Suprapubic skin (tissue), 4 donors: Measurements from ENCODE around the gene CDH13.

ENCODE experiments used
- CTCF ChIP-seq, 2 donors: fragments of 200-600 bp in 1 of 2; fragments of 450-650 bp in 1 of 2; sonication (generic) in 1 of 2; IDR thresholded peaks; one replicate each; pipeline ENCODE4 v1.5.1; 2016 to 2019; ENCODE audit warnings: antibody characterized with exemption in 2 of 2, mild to moderate bottlenecking in 1 of 2, moderate library complexity in 1 of 2
- POLR2A ChIP-seq, 2 donors: fragments of 450-650 bp; IDR thresholded peaks; one replicate each; pipeline ENCODE4 v1.6.1; 2017; ENCODE audit warnings: antibody characterized with exemption in 2 of 2, mild to moderate bottlenecking in 2 of 2, moderate library complexity in 2 of 2
- POLR2AphosphoS5 ChIP-seq, 3 donors: sonication (generic); formaldehyde crosslinking; IDR thresholded peaks; one replicate each; pipeline ENCODE4 v1.6.1; 2017; ENCODE audit warnings: antibody characterized with exemption in 3 of 3

GRCh38 chr16:83160287-83161020 is 533.7 kb downstream of the CDH13 start:
- TF ChIP-seq CTCF (IDR thresholded peaks at IDR 0.05) (no peak), POLR2AphosphoS5 (IDR thresholded peaks at IDR 0.05) (no peak), POLR2A (IDR thresholded peaks at IDR 0.05) (no peak)
